GM12872 (cell line): ENCODE measurements around the gene ZIC2.

Experiments
- CTCF ChIP-seq: IDR thresholded peaks from 3 replicates; pipeline ENCODE4 v1.5.1; 2011; ENCODE audit warnings: low read depth, mild to moderate bottlenecking, low read length, moderate library complexity; ENCODE audit not compliant: insufficient read depth

The ZIC2 gene

GRCh38 chr13:99977912-99978798 lies 3.4 kb upstream of the ZIC2 start:
- no peak for TF ChIP-seq CTCF

- no peak for TF ChIP-seq CTCF
Observed at GRCh38 chr13:99978799-99979452, 2.7 kb upstream of the ZIC2 start.

- TF ChIP-seq CTCF, result no peak
Observed at GRCh38 chr13:99979453-99980200, 2.0 kb upstream of the ZIC2 start.

- no peak for TF ChIP-seq CTCF
Observed at GRCh38 chr13:99980201-99980823, 1.3 kb upstream of the ZIC2 start.

- TF ChIP-seq CTCF, result no peak
Observed at GRCh38 chr13:99980824-99981734, 505 bp upstream of the ZIC2 start.

GRCh38 chr13:99982036-99982730 lies 599 bp downstream of the ZIC2 start:
- TF ChIP-seq CTCF, result no peak
